CD4-positive, CD25-positive, alpha-beta regulatory T cell (primary cell): ENCODE results near the gene XRCC4. TPM values are rescaled to one million over a fixed set of nuclear protein-coding genes. Genes with fewer than 3 reads are reported as not detected.

Source experiments
- polyA plus RNA-seq, 4 donors: library from polyadenylated mRNA; unstranded; fragments of 300-500 nt; fragmentation: Illumina TruSeq; gene quantifications; one replicate each; pipeline ENCODE4 v1.2.3, GENCODE V29; 2021
- total RNA-seq: library from RNA; stranded (reverse); gene quantifications from one replicate; pipeline ENCODE4 v1.2.3, GENCODE V29; 2022

The XRCC4 gene
- total and polyA plus RNA-seq, 5 donors from 2014 or later = 3.8 to 10.1 (median 6.2) TPM

Other genes with a start within 250 kb of the XRCC4 start
- 46.7 TPM for gene TMEM167A, start 153 bp upstream of the XRCC4 start, total RNA-seq
- gene TMEM167A, start 153 bp upstream of the XRCC4 start, polyA plus RNA-seq = 10 to 100 TPM; 68.8 to 89.5 (median 71.7) TPM